Tibial nerve (tissue), 4 donors: ENCODE measurements around the gene NT5E. TPM values are rescaled to one million over a fixed set of nuclear protein-coding genes. Genes with fewer than 3 reads are reported as not detected.

Experiments used
- DNase-seq, 2 donors: peaks; one replicate each; pipeline ENCODE4 v3.0.0-alpha.2; 2019; ENCODE audit warnings: low spot score in 2 of 2
- H3K27ac ChIP-seq, 4 donors: fragments of 200-600 bp; sonication (generic) in 3 of 4; one replicate each; pipeline ENCODE4 v1.5.1; 2017 to 2019; ENCODE audit warnings: mild to moderate bottlenecking in 1 of 4
- H3K27me3 ChIP-seq, 2 donors: fragments of 200-600 bp; sonication (generic) in 1 of 2; one replicate each; pipeline versions ENCODE4 v1.5.1 to v1.6.0; 2017 to 2019
- H3K36me3 ChIP-seq, 3 donors: fragments of 200-600 bp; sonication (generic); one replicate each; pipeline ENCODE4 v1.5.1; 2018 to 2019
- H3K4me1 ChIP-seq, 4 donors: fragments of 200-600 bp; sonication (generic) in 3 of 4; one replicate each; pipeline ENCODE4 v1.5.1; 2017 to 2019
- H3K4me3 ChIP-seq, 4 donors: fragments of 200-600 bp; sonication (generic) in 3 of 4; one replicate each; pipeline ENCODE4 v1.5.1; 2017 to 2019; ENCODE audit warnings: mild to moderate bottlenecking in 1 of 4, moderate library complexity in 1 of 4
- H3K9me3 ChIP-seq, 4 donors: fragments of 200-600 bp; sonication (generic) in 3 of 4; one replicate each; pipeline ENCODE4 v1.5.1; 2017 to 2019
- CTCF ChIP-seq, 5 experiments: fragments of 200-600 bp in 3 of 5; fragments of 450-650 bp in 2 of 5; sonication (generic) in 3 of 5; IDR thresholded peaks; one replicate each; pipeline ENCODE4 v1.5.1; 2016 to 2019; ENCODE audit warnings: antibody characterized with exemption in 5 of 5, mild to moderate bottlenecking in 3 of 5, moderate library complexity in 2 of 5
- EP300 ChIP-seq, 2 donors: sonication (generic); formaldehyde crosslinking; IDR thresholded peaks; one replicate each; pipeline ENCODE4 v1.6.1; 2017; ENCODE audit warnings: antibody characterized with exemption in 2 of 2, mild to moderate bottlenecking in 1 of 2
- POLR2A ChIP-seq, 2 donors: fragments of 450-650 bp; IDR thresholded peaks; one replicate each; pipeline ENCODE4 v1.6.1; 2017; ENCODE audit warnings: antibody characterized with exemption in 2 of 2, mild to moderate bottlenecking in 2 of 2, moderate library complexity in 2 of 2
- WGBS, 2 donors: methylation state at CpG; one replicate each; pipeline ENCODE4 v1.1.5; 2018; 5-methylcytosine and 5-hydroxymethylcytosine counted together
- total RNA-seq, 4 donors: library from RNA; depleted of rRNA; stranded (reverse); fragments of >200 nt; gene quantifications; one replicate each; pipeline ENCODE4 v1.1.0, GENCODE V29; 2016

The NT5E gene
- total RNA-seq, 4 donors from 2014 or later, result 23.1 to 32.2 (median 28.6) TPM

DNA sequence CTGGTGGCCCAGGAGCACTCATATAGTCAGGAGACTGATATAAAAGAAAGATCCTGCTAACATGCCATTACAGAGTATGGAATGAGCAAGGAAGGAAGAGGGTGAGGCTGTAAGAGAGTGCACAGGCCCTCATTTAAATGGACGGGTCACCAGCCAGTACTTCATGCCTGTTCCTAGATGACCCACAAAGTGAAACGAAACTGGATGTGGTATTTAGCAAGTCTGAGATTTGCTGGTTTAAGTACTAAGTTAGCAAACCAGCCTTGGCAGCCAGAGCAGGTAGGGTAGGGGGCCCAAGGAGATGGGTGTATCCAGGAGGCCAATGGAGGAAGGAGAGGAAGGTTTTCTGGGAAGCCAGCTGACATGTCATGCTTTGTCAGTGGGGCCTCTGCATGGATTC is 15.9 kb downstream of the NT5E start:
- H3K36me3 ChIP-seq, result no peaks in the 10 kb centered on the region
- DNase-seq, result no peak
- H3K4me1 ChIP-seq, result peaks cover 0 to 38% (median 20%) of the 10 kb centered on the region in 4 donors
- no peak overlapping the region for H3K27ac ChIP-seq
- no peaks in the 10 kb centered on the region for H3K27me3 ChIP-seq
- TF ChIP-seq EP300 (IDR thresholded peaks at IDR 0.05) (no peak), POLR2A (IDR thresholded peaks at IDR 0.05) (no peak), CTCF (IDR thresholded peaks at IDR 0.05) (no peak)
- no peak overlapping the region for H3K4me3 ChIP-seq
- no peaks in the 10 kb centered on the region for H3K9me3 ChIP-seq
- 62 to 76% methylated on average over 2 of the region's 2 CpGs for WGBS, 2 donors

- no peak for TF ChIP-seq EP300 (IDR thresholded peaks at IDR 0.05)
- TF ChIP-seq POLR2A (IDR thresholded peaks at IDR 0.05), result no peak
- no peak for TF ChIP-seq CTCF (IDR thresholded peaks at IDR 0.05)
Measured at GRCh38 chr6:85468326-85468725, 18.4 kb downstream of the NT5E start.

GRCh38 chr6:85469276-85470022 is 19.6 kb downstream of the NT5E start:
- Histone ChIP-seq H3K27ac (no peak overlapping the region), H3K9me3 (no peaks in the 10 kb centered on the region), H3K36me3 (no peaks in the 10 kb centered on the region), H3K4me3 (no peak overlapping the region), H3K27me3 (no peaks in the 10 kb centered on the region), H3K4me1 (peaks cover 0 to 7% (median 1%) of the 10 kb centered on the region in 4 donors)
- TF ChIP-seq EP300 (IDR thresholded peaks at IDR 0.05) (no peak), POLR2A (IDR thresholded peaks at IDR 0.05) (no peak), CTCF (IDR thresholded peaks at IDR 0.05) (no peak)
- no peak for DNase-seq
- 64 to 72% methylated on average over 2 of the region's 2 CpGs for WGBS, 2 donors

More at GRCh38 chr6:85468326-85468725, 18.4 kb downstream of the NT5E start:
- Histone ChIP-seq H3K27me3 (no peaks in the 10 kb centered on the region), H3K27ac (no peak overlapping the region), H3K36me3 (no peaks in the 10 kb centered on the region), H3K9me3 (no peaks in the 10 kb centered on the region), H3K4me3 (no peak overlapping the region), H3K4me1 (peaks cover 0 to 17% (median 5%) of the 10 kb centered on the region in 4 donors)
- no peak for DNase-seq

DNA sequence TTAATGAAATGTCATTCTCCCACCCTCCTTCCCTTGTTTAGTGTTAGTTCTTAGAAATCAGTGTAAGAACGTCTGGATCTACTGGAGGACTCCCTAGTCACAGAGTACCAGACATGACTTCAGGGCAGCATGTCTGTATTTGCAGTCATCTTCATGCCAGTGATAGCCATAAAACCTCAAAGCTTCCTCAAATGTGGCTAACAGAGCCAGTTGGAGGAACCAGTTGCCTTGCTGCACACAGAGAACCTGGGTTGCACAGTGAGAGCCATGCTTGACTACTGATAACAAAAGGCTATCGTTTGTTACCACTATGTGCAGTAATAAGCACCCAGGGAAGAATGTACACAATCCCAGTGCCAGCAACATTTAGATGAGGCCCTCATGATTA is 20.1 kb downstream of the NT5E start:
- no peak for DNase-seq
- no peaks in the 10 kb centered on the region for H3K36me3 ChIP-seq
- no peaks in the 10 kb centered on the region for H3K9me3 ChIP-seq
- TF ChIP-seq EP300 (IDR thresholded peaks at IDR 0.05) (no peak), CTCF (IDR thresholded peaks at IDR 0.05) (no peak), POLR2A (IDR thresholded peaks at IDR 0.05) (no peak)
- peaks cover 0 to 2% (median 0%) of the 10 kb centered on the region in 4 donors for H3K4me1 ChIP-seq
- H3K27ac ChIP-seq, result no peak overlapping the region
- no peaks in the 10 kb centered on the region for H3K27me3 ChIP-seq
- H3K4me3 ChIP-seq, result no peak overlapping the region
- 57 to 66% methylated on average over 2 of the region's 2 CpGs for WGBS, 2 donors

DNA sequence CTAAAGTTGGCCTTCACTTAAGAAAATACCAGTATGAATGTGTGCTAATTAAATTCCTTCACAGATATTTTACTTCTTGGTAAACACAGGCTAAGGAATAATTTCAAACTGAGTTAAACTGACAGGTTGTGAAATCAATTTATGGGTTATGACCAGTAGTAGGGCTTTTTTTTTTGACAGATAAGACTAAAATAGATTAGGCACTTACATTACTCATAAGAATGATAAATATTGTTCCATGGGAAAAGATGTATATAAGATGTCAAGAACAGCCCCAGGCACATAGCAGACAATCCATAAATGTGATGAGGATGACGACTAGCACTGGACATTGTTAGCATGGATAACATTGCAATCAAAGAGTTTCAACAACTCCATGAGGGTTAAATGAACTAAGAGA is 22.9 kb downstream of the NT5E start:
- Histone ChIP-seq H3K36me3 (peaks cover 0 to 10% (median 0%) of the 10 kb centered on the region in 3 donors), H3K27ac (no peak overlapping the region), H3K27me3 (no peaks in the 10 kb centered on the region), H3K4me1 (no peaks in the 10 kb centered on the region), H3K4me3 (no peak overlapping the region), H3K9me3 (peaks cover 0 to 9% (median 0%) of the 10 kb centered on the region in 4 donors)
- no peak for DNase-seq
- 57 to 60% methylated on average over 1 of the region's 1 CpG for WGBS, 2 donors
- no peak for TF ChIP-seq EP300 (IDR thresholded peaks at IDR 0.05)
- TF ChIP-seq POLR2A (IDR thresholded peaks at IDR 0.05), result no peak
- TF ChIP-seq CTCF (IDR thresholded peaks at IDR 0.05), result no peak
